Gastroesophageal sphincter (tissue), 4 donors: ENCODE data around the gene AIG1. TPM values are rescaled to one million over a fixed set of nuclear protein-coding genes. Genes with fewer than 3 reads are reported as not detected.

Source experiments
- ATAC-seq: fragments of 150-250 bp; one replicate; pipeline ENCODE4 v1.9.1; 2016; ENCODE audit warnings: mild to moderate bottlenecking, moderate library complexity
- H3K27ac ChIP-seq, 4 donors: fragments of 200-600 bp; sonication (generic) in 3 of 4; 1 replicate in 3 of 4; 2 replicates in 1 of 4; pipeline ENCODE4 v1.5.1; 2016 to 2019
- H3K27me3 ChIP-seq: fragments of 200-600 bp; sonication (generic); one replicate; pipeline ENCODE4 v1.5.1; 2019
- H3K36me3 ChIP-seq, 2 donors: fragments of 200-600 bp; sonication (generic); one replicate each; pipeline ENCODE4 v1.5.1; 2019; ENCODE audit warnings: control low read depth in 1 of 2
- H3K4me1 ChIP-seq, 3 donors: fragments of 200-600 bp; sonication (generic); 1 replicate in 2 of 3; 2 replicates in 1 of 3; pipeline ENCODE4 v1.5.1; 2016 to 2019; ENCODE audit warnings: control low read depth in 2 of 3
- H3K4me3 ChIP-seq, 2 donors: fragments of 200-600 bp; sonication (generic); one replicate each; pipeline ENCODE4 v1.5.1; 2019; ENCODE audit warnings: mild to moderate bottlenecking in 1 of 2, moderate library complexity in 1 of 2
- H3K9me3 ChIP-seq, 3 donors: fragments of 200-600 bp; sonication (generic); one replicate each; pipeline ENCODE4 v1.5.1; 2017 to 2019; ENCODE audit warnings: control low read depth in 2 of 3
- CTCF ChIP-seq, 4 experiments: fragments of 200-600 bp in 2 of 4; fragments of 450-650 bp in 2 of 4; sonication (generic) in 1 of 4; IDR thresholded peaks; one replicate each; pipeline ENCODE4 v1.5.1; 2017 to 2019; ENCODE audit warnings: antibody characterized with exemption in 4 of 4, mild to moderate bottlenecking in 2 of 4, moderate library complexity in 2 of 4
- EP300 ChIP-seq: sonication (generic); formaldehyde crosslinking; IDR thresholded peaks from one replicate; pipeline ENCODE4 v1.6.1; 2017; ENCODE audit warnings: antibody characterized with exemption, mild to moderate bottlenecking
- POLR2A ChIP-seq, 2 donors: fragments of 450-650 bp; IDR thresholded peaks; one replicate each; pipeline ENCODE4 v1.6.1; 2017; ENCODE audit warnings: antibody characterized with exemption in 2 of 2, mild to moderate bottlenecking in 2 of 2, moderate library complexity in 1 of 2
- POLR2AphosphoS5 ChIP-seq: sonication (generic); formaldehyde crosslinking; IDR thresholded peaks from one replicate; pipeline ENCODE4 v1.6.1; 2017; ENCODE audit warnings: antibody characterized with exemption
- WGBS, 2 donors: methylation state at CpG; one replicate each; pipeline ENCODE4 v1.1.5; 2018; ENCODE audit warnings: low coverage in 1 of 2; 5-methylcytosine and 5-hydroxymethylcytosine counted together
- total RNA-seq, 4 donors: library from RNA; depleted of rRNA; stranded (reverse); fragments of >200 nt; gene quantifications; one replicate each; pipeline ENCODE4 v1.1.0, GENCODE V29; 2016

The AIG1 gene
- total RNA-seq, 4 donors from 2014 or later: 24.0 to 42.0 (median 31.5) TPM

- Histone ChIP-seq H3K27me3 (no peaks in the 10 kb centered on the region), H3K4me1 (peaks cover 0 to 4% (median 0%) of the 10 kb centered on the region in 3 donors), H3K9me3 (no peaks in the 10 kb centered on the region), H3K36me3 (no peaks in the 10 kb centered on the region), H3K4me3 (no peak overlapping the region), H3K27ac (no peak overlapping the region)
- TF ChIP-seq POLR2AphosphoS5: no peak
- no peak for TF ChIP-seq EP300
- no peak for TF ChIP-seq CTCF (IDR thresholded peaks at IDR 0.05)
- no peak for ATAC-seq
- 71 to 73% methylated on average over 1 to 3 of the region's 4 CpGs for WGBS, 2 donors
These were observed 301.0 kb downstream of the AIG1 start for GRCh38 chr6:143361536-143362191.

GRCh38 chr6:143362192-143362558 is 301.5 kb downstream of the AIG1 start:
- Histone ChIP-seq H3K27me3 (no peaks in the 10 kb centered on the region), H3K9me3 (no peaks in the 10 kb centered on the region), H3K4me3 (no peak overlapping the region), H3K4me1 (peaks cover 0 to 4% (median 0%) of the 10 kb centered on the region in 3 donors), H3K36me3 (no peaks in the 10 kb centered on the region), H3K27ac (no peak overlapping the region)
- no peak for ATAC-seq
- WGBS, 2 donors: 87 to 100% methylated on average over 1 to 2 of the region's 2 CpGs
- no peak for TF ChIP-seq EP300
- TF ChIP-seq POLR2A (IDR thresholded peaks at IDR 0.05): no peak
- no peak for TF ChIP-seq CTCF (IDR thresholded peaks at IDR 0.05)
- no peak for TF ChIP-seq POLR2AphosphoS5

GRCh38 chr6:143363299-143363698 is 302.6 kb downstream of the AIG1 start:
- no peaks in the 10 kb centered on the region for H3K27me3 ChIP-seq
- no peak overlapping the region for H3K27ac ChIP-seq
- no peak for TF ChIP-seq POLR2AphosphoS5
- TF ChIP-seq EP300: no peak
- TF ChIP-seq CTCF (IDR thresholded peaks at IDR 0.05): no peak
- TF ChIP-seq POLR2A (IDR thresholded peaks at IDR 0.05): no peak
- no peaks in the 10 kb centered on the region for H3K9me3 ChIP-seq
- WGBS, 2 donors: 70 to 96% methylated on average over 2 of the region's 2 CpGs
- no peak for ATAC-seq
- peaks cover 0 to 4% (median 0%) of the 10 kb centered on the region in 3 donors for H3K4me1 ChIP-seq
- no peaks in the 10 kb centered on the region for H3K36me3 ChIP-seq
- H3K4me3 ChIP-seq: no peak overlapping the region

- no peaks in the 10 kb centered on the region for H3K9me3 ChIP-seq
- WGBS, 2 donors: 93 to 100% methylated on average over 2 of the region's 2 CpGs
- no peaks in the 10 kb centered on the region for H3K36me3 ChIP-seq
- TF ChIP-seq CTCF (IDR thresholded peaks at IDR 0.05) (no peak), POLR2AphosphoS5 (no peak), EP300 (no peak), POLR2A (IDR thresholded peaks at IDR 0.05) (no peak)
- H3K27me3 ChIP-seq: no peaks in the 10 kb centered on the region
- ATAC-seq: no peak
- H3K4me1 ChIP-seq: no peaks in the 10 kb centered on the region
- H3K4me3 ChIP-seq: no peak overlapping the region
- no peak overlapping the region for H3K27ac ChIP-seq
These were observed 307.7 kb downstream of the AIG1 start for GRCh38 chr6:143368426-143368825.

- TF ChIP-seq POLR2A (IDR thresholded peaks at IDR 0.05): no peak
- WGBS, 2 donors: 54 to 58% methylated on average over 2 to 3 of the region's 3 CpGs
These were observed 309.3 kb downstream of the AIG1 start for GRCh38 chr6:143369971-143370370.

More at GRCh38 chr6:143369971-143370370, 309.3 kb downstream of the AIG1 start:
- no peak for ATAC-seq
- Histone ChIP-seq H3K4me3 (no peak overlapping the region), H3K27ac (no peak overlapping the region), H3K9me3 (no peaks in the 10 kb centered on the region), H3K4me1 (no peaks in the 10 kb centered on the region), H3K27me3 (no peaks in the 10 kb centered on the region), H3K36me3 (no peaks in the 10 kb centered on the region)
